Neuronal stem cell (in vitro differentiated cells): Measurements from ENCODE around the gene TMED3.
A peak's percentile ranks its signal among the peaks of the same experiment; 100 is the strongest.

Experiments used
- DNase-seq: peaks from one replicate; pipeline ENCODE4 v3.0.0-alpha.2; 2013; ENCODE audit warnings: low spot score
- H2AFZ ChIP-seq: one replicate; pipeline ENCODE4 v1.6.1; 2013; ENCODE audit warnings: mild to moderate bottlenecking, low read length, inconsistent platforms
- H2AK5ac ChIP-seq: 2 replicates; pipeline ENCODE4 v1.6.1; 2013; ENCODE audit warnings: low read depth, mild to moderate bottlenecking, inconsistent platforms, low read length, moderate library complexity, mixed read lengths
- H2BK120ac ChIP-seq: 2 replicates; pipeline ENCODE4 v1.6.1; 2013; ENCODE audit warnings: low read depth, mild to moderate bottlenecking, inconsistent platforms, low read length, moderate library complexity, mixed read lengths
- H2BK12ac ChIP-seq: one replicate; pipeline ENCODE4 v1.6.1; 2013; ENCODE audit warnings: low read length, inconsistent platforms
- H2BK15ac ChIP-seq: 2 replicates; pipeline ENCODE4 v1.6.1; 2013; ENCODE audit warnings: mild to moderate bottlenecking, low read length, inconsistent platforms, mixed read lengths
- H2BK5ac ChIP-seq: one replicate; pipeline ENCODE4 v1.6.1; 2013; ENCODE audit warnings: inconsistent platforms, mild to moderate bottlenecking, low read length, moderate library complexity
- H3K14ac ChIP-seq: one replicate; pipeline ENCODE4 v1.6.1; 2013; ENCODE audit warnings: low read length, inconsistent platforms
- H3K18ac ChIP-seq: 2 replicates; pipeline ENCODE4 v1.6.1; 2013; ENCODE audit warnings: low read length, inconsistent platforms
- H3K23ac ChIP-seq: 2 replicates; pipeline ENCODE4 v1.6.1; 2013; ENCODE audit warnings: low read depth, mild to moderate bottlenecking, mixed read lengths, low read length, inconsistent platforms; ENCODE audit not compliant: poor library complexity
- H3K27ac ChIP-seq: replicated peaks from 3 replicates; pipeline ENCODE4 v1.5.1; 2013; ENCODE audit warnings: low read length, inconsistent platforms
- H3K27me3 ChIP-seq, 3 experiments: 2 replicates each; pipeline ENCODE4 v1.6.1; 2013; ENCODE audit warnings: low read length in 3 of 3, mild to moderate bottlenecking in 2 of 3, inconsistent platforms in 1 of 3, low read depth in 1 of 3, mixed read lengths in 1 of 3, moderate library complexity in 1 of 3; ENCODE audit not compliant: control insufficient read depth in 3 of 3, insufficient read depth in 3 of 3
- H3K36me3 ChIP-seq, 2 donors: replicated peaks in 1 of 2; 2 replicates each; pipeline ENCODE4 v1.6.1; 2013; ENCODE audit warnings: low read length in 2 of 2; ENCODE audit not compliant: control insufficient read depth in 2 of 2, insufficient read depth in 2 of 2
- H3K4ac ChIP-seq: 2 replicates; pipeline ENCODE4 v1.6.1; 2013; ENCODE audit warnings: inconsistent platforms, mild to moderate bottlenecking, low read length, moderate library complexity
- H3K4me1 ChIP-seq, 2 donors: 1 replicate in 1 of 2; 2 replicates in 1 of 2; pipeline ENCODE4 v1.6.1; 2013; ENCODE audit warnings: low read length in 2 of 2, low read depth in 1 of 2; ENCODE audit not compliant: control insufficient read depth in 2 of 2, insufficient read depth in 1 of 2
- H3K4me2 ChIP-seq: one replicate; pipeline ENCODE4 v1.6.1; 2013; ENCODE audit warnings: mild to moderate bottlenecking, low read length, inconsistent platforms; ENCODE audit not compliant: insufficient read depth, poor library complexity, severe bottlenecking
- H3K4me3 ChIP-seq, 2 donors: 2 replicates each; pipeline ENCODE4 v1.5.1; 2013; ENCODE audit warnings: low read length in 2 of 2, mild to moderate bottlenecking in 2 of 2, inconsistent platforms in 1 of 2, moderate library complexity in 1 of 2
- H3K79me1 ChIP-seq: one replicate; pipeline ENCODE4 v1.6.1; 2013; ENCODE audit warnings: low read depth, mild to moderate bottlenecking, inconsistent platforms, low read length, moderate library complexity
- H3K9ac ChIP-seq: one replicate; pipeline ENCODE4 v1.6.1; 2013; ENCODE audit warnings: mild to moderate bottlenecking, low read depth, low read length, inconsistent platforms; ENCODE audit not compliant: poor library complexity
- H3K9me3 ChIP-seq, 2 donors: replicated peaks in 1 of 2; 2 replicates each; pipeline versions ENCODE3 to v1.6.1; 2013; ENCODE audit warnings: low read length in 2 of 2, mild to moderate bottlenecking in 2 of 2, inconsistent platforms in 1 of 2, low read depth in 1 of 2, mixed read lengths in 1 of 2, moderate library complexity in 1 of 2; ENCODE audit not compliant: control insufficient read depth in 2 of 2, insufficient read depth in 1 of 2
- H4K8ac ChIP-seq: one replicate; pipeline ENCODE4 v1.6.1; 2013; ENCODE audit warnings: low read depth, mild to moderate bottlenecking, inconsistent platforms, low read length, moderate library complexity
- H4K91ac ChIP-seq: one replicate; pipeline ENCODE4 v1.6.1; 2013; ENCODE audit warnings: low read length, low read depth, mild to moderate bottlenecking, inconsistent platforms; ENCODE audit not compliant: poor library complexity
- WGBS, 2 donors: extraction: QIAGEN DNeasy Blood & Tissue Kit; methylation state at CpG; one replicate each; pipeline ENCODE4 v1.1.7; 2013; ENCODE audit warnings: missing lambda C conversion rate in 2 of 2, mixed read lengths in 1 of 2; ENCODE audit not compliant: insufficient read length in 2 of 2, insufficient replicate concordance in 1 of 2; ENCODE audit errors: extremely low coverage in 2 of 2; 5-methylcytosine and 5-hydroxymethylcytosine counted together

TMED3 gene

GRCh38 chr15:79282371-79283251 lies 28.3 kb upstream of the TMED3 start, which contains the start of gene ANKRD34C:
Gene ANKRD34C, plus strand, starts transcription at chr15:79282722. Its CDS starts 10,563 bp downstream, at chr15:79293285.
- WGBS, 2 donors, result no CpG with 5 or more reads among the region's 56 CpGs
- Histone ChIP-seq H2AFZ (no peak within 1 kb of the TSS), H3K4me1 (peaks cover 0 to 1% of the 10 kb centered on the region in 2 donors), H3K79me1 (no peaks in the 10 kb centered on the region), H3K4me2 (peak within 1 kb of the TSS; percentile 48), H2BK12ac (no peak within 1 kb of the TSS), H2BK5ac (no peak within 1 kb of the TSS), H2BK120ac (no peak within 1 kb of the TSS), H3K18ac (no peak within 1 kb of the TSS), H3K27ac (no peak within 1 kb of the TSS), H2AK5ac (no peak within 1 kb of the TSS), H3K4me3 (no peak within 1 kb of the TSS), H3K23ac (no peak within 1 kb of the TSS), H3K27me3 (peaks cover 4 to 75% (median 33%) of the 10 kb centered on the region in 3 experiments), H3K36me3 (no peaks in the 10 kb centered on the region), H3K9ac (no peak within 1 kb of the TSS), H3K9me3 (no peaks in the 10 kb centered on the region), H4K91ac (no peak within 1 kb of the TSS), H2BK15ac (no peak within 1 kb of the TSS), H3K14ac (no peak within 1 kb of the TSS), H3K4ac (no peak within 1 kb of the TSS), H4K8ac (no peak within 1 kb of the TSS)
- DNase-seq, result no peak

GRCh38 chr15:79283252-79284048 lies 27.5 kb upstream of the TMED3 start:
- Histone ChIP-seq H2BK15ac (no peak overlapping the region), H2AK5ac (no peak overlapping the region), H2BK120ac (no peak overlapping the region), H3K27me3 (peaks cover 4 to 75% (median 34%) of the 10 kb centered on the region in 3 experiments), H3K4me3 (no peak overlapping the region), H2AFZ (no peak overlapping the region), H3K18ac (no peak overlapping the region), H3K14ac (no peak overlapping the region), H4K91ac (no peak overlapping the region), H2BK5ac (no peak overlapping the region), H3K4me2 (no peak overlapping the region), H3K36me3 (no peaks in the 10 kb centered on the region), H3K27ac (no peak overlapping the region), H3K23ac (no peak overlapping the region), H3K9me3 (no peaks in the 10 kb centered on the region), H4K8ac (no peak overlapping the region), H3K4ac (no peak overlapping the region), H2BK12ac (no peak overlapping the region), H3K79me1 (no peaks in the 10 kb centered on the region), H3K9ac (no peak overlapping the region), H3K4me1 (no peaks in the 10 kb centered on the region)
- WGBS, 2 donors, result no CpG with 5 or more reads among the region's 46 CpGs
- DNase-seq, result peak; percentile 73

GRCh38 chr15:79290642-79291275 lies 20.2 kb upstream of the TMED3 start:
- no peak overlapping the region for H3K4me3 ChIP-seq
- no peak overlapping the region for H2BK120ac ChIP-seq
- H3K4ac ChIP-seq, result no peak overlapping the region
- no peak overlapping the region for H2BK12ac ChIP-seq
- H3K27me3 ChIP-seq, result peaks cover 0 to 9% (median 1%) of the 10 kb centered on the region in 3 experiments
- H2BK15ac ChIP-seq, result no peak overlapping the region
- no peak overlapping the region for H2BK5ac ChIP-seq
- no peaks in the 10 kb centered on the region for H3K79me1 ChIP-seq
- no peak overlapping the region for H3K18ac ChIP-seq
- H2AFZ ChIP-seq, result no peak overlapping the region
- H3K4me1 ChIP-seq, result no peaks in the 10 kb centered on the region
- no peak overlapping the region for H3K14ac ChIP-seq
- no peak overlapping the region for H3K23ac ChIP-seq
- no peak for DNase-seq
- H3K9ac ChIP-seq, result no peak overlapping the region
- H2AK5ac ChIP-seq, result no peak overlapping the region
- H3K9me3 ChIP-seq, result no peaks in the 10 kb centered on the region
- H4K8ac ChIP-seq, result no peak overlapping the region
- H3K27ac ChIP-seq, result no peak overlapping the region
- no peak overlapping the region for H3K4me2 ChIP-seq
- no peak overlapping the region for H4K91ac ChIP-seq
- no CpG with 5 or more reads among the region's 6 CpGs for WGBS, 2 donors
- no peaks in the 10 kb centered on the region for H3K36me3 ChIP-seq
